ENCODE data around the gene AKAP8L.

DNA sequence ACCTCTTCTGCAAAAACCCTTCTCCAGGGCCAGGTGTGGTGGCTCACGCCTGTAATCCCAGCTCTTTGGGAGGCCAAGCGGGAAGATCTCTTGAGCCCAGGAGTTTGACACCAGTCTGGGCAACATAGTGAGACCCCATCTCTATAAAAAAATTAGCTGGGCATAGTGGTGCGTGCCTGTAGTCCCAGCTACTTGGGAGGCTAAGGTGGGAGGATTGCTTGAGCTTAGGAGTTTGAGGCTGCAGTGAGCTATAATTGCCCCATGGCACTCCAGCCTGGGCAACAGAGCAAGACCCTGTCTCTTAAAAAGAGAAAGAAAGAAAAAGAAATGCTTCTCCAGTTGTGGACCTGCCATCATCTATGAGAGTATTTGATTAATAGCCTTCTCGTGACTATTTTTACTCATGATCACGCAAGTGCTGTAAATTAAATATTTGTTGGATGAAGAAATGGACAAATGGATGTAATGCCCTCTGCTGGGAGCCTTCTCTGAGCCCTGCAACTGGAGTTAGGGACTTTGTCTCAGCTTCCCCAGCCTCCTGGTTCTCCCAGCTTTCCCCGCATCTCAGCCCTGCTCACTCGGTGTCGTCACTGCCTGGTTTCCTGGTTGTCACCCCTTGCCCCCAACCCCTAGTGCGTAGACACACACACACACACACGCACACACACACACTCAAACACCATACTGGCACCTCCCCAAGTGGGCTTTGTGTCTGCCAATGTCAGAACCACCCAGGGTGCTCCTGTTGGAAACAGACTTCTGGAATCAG lies 18.8 kb upstream of the AKAP8L start:
- TF ChIP-seq, protein P1, sequence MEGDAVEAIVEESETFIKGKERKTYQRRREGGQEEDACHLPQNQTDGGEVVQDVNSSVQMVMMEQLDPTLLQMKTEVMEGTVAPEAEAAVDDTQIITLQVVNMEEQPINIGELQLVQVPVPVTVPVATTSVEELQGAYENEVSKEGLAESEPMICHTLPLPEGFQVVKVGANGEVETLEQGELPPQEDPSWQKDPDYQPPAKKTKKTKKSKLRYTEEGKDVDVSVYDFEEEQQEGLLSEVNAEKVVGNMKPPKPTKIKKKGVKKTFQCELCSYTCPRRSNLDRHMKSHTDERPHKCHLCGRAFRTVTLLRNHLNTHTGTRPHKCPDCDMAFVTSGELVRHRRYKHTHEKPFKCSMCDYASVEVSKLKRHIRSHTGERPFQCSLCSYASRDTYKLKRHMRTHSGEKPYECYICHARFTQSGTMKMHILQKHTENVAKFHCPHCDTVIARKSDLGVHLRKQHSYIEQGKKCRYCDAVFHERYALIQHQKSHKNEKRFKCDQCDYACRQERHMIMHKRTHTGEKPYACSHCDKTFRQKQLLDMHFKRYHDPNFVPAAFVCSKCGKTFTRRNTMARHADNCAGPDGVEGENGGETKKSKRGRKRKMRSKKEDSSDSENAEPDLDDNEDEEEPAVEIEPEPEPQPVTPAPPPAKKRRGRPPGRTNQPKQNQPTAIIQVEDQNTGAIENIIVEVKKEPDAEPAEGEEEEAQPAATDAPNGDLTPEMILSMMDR (IDR thresholded peaks at IDR 0.05; ENCODE audit: low read depth, low read length, missing input control): peak; percentile 42
- TF ChIP-seq, protein P2, sequence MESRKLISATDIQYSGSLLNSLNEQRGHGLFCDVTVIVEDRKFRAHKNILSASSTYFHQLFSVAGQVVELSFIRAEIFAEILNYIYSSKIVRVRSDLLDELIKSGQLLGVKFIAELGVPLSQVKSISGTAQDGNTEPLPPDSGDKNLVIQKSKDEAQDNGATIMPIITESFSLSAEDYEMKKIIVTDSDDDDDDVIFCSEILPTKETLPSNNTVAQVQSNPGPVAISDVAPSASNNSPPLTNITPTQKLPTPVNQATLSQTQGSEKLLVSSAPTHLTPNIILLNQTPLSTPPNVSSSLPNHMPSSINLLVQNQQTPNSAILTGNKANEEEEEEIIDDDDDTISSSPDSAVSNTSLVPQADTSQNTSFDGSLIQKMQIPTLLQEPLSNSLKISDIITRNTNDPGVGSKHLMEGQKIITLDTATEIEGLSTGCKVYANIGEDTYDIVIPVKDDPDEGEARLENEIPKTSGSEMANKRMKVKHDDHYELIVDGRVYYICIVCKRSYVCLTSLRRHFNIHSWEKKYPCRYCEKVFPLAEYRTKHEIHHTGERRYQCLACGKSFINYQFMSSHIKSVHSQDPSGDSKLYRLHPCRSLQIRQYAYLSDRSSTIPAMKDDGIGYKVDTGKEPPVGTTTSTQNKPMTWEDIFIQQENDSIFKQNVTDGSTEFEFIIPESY (IDR thresholded peaks at IDR 0.05): no peak
- TF ChIP-seq TAF1 (conservative IDR thresholded peaks at IDR 0.05) (no peak), JUND (IDR thresholded peaks at IDR 0.05) (no peak), RAD21 (IDR thresholded peaks at IDR 0.05) (peak; percentile 72 to 74), EGR1 (IDR thresholded peaks at IDR 0.05; ENCODE audit: low read depth in 2 of 2) (no peak), RXRA (IDR thresholded peaks at IDR 0.05) (peak; percentile 44 to 72)
- TF ChIP-seq, protein P3, sequence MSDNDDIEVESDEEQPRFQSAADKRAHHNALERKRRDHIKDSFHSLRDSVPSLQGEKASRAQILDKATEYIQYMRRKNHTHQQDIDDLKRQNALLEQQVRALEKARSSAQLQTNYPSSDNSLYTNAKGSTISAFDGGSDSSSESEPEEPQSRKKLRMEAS (IDR thresholded peaks at IDR 0.05): no peak
- TF ChIP-seq, protein P4, sequence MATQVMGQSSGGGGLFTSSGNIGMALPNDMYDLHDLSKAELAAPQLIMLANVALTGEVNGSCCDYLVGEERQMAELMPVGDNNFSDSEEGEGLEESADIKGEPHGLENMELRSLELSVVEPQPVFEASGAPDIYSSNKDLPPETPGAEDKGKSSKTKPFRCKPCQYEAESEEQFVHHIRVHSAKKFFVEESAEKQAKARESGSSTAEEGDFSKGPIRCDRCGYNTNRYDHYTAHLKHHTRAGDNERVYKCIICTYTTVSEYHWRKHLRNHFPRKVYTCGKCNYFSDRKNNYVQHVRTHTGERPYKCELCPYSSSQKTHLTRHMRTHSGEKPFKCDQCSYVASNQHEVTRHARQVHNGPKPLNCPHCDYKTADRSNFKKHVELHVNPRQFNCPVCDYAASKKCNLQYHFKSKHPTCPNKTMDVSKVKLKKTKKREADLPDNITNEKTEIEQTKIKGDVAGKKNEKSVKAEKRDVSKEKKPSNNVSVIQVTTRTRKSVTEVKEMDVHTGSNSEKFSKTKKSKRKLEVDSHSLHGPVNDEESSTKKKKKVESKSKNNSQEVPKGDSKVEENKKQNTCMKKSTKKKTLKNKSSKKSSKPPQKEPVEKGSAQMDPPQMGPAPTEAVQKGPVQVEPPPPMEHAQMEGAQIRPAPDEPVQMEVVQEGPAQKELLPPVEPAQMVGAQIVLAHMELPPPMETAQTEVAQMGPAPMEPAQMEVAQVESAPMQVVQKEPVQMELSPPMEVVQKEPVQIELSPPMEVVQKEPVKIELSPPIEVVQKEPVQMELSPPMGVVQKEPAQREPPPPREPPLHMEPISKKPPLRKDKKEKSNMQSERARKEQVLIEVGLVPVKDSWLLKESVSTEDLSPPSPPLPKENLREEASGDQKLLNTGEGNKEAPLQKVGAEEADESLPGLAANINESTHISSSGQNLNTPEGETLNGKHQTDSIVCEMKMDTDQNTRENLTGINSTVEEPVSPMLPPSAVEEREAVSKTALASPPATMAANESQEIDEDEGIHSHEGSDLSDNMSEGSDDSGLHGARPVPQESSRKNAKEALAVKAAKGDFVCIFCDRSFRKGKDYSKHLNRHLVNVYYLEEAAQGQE (IDR thresholded peaks at IDR 0.05): no peak
- TF ChIP-seq, protein P5, sequence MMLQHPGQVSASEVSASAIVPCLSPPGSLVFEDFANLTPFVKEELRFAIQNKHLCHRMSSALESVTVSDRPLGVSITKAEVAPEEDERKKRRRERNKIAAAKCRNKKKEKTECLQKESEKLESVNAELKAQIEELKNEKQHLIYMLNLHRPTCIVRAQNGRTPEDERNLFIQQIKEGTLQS (IDR thresholded peaks at IDR 0.05): no peak
